ENCODE measurements around the gene CHST3. TPM values are rescaled to one million over a fixed set of nuclear protein-coding genes. Genes with fewer than 3 reads are reported as not detected.
A peak's percentile ranks its signal among the peaks of the same experiment; 100 is the strongest.

Gene CHST3
- total and polyA plus RNA-seq, 9 of the 15 experiments (the other 6 are each of a cell fraction or from before 2014, with no cell fraction given): 0.01 to 1.3 (median 0.15) TPM

DNA sequence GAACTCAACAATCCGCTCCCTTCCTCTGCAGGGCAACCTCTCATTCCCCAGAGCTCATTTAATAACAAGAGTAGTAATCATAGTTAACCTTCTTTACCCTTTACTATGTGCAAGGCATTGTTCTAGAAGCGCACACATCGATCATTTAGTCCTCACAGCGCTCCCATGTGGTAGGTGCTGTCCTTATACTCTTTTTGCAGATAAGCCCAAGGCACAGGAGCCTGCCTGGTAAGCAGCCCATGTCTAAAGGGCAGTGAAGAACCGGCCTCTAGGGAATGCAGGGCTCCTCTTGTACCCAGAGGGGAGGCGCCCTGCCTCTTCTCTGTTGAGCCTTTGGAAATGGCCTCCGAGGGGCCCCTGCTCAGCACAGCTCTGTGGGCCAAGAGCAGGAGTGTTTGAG, 14.3 kb downstream of the CHST3 start (continued):
- TF ChIP-seq, protein P1, sequence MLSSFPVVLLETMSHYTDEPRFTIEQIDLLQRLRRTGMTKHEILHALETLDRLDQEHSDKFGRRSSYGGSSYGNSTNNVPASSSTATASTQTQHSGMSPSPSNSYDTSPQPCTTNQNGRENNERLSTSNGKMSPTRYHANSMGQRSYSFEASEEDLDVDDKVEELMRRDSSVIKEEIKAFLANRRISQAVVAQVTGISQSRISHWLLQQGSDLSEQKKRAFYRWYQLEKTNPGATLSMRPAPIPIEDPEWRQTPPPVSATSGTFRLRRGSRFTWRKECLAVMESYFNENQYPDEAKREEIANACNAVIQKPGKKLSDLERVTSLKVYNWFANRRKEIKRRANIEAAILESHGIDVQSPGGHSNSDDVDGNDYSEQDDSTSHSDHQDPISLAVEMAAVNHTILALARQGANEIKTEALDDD (IDR thresholded peaks at IDR 0.05): peak; percentile 69
- TF ChIP-seq, protein P2, sequence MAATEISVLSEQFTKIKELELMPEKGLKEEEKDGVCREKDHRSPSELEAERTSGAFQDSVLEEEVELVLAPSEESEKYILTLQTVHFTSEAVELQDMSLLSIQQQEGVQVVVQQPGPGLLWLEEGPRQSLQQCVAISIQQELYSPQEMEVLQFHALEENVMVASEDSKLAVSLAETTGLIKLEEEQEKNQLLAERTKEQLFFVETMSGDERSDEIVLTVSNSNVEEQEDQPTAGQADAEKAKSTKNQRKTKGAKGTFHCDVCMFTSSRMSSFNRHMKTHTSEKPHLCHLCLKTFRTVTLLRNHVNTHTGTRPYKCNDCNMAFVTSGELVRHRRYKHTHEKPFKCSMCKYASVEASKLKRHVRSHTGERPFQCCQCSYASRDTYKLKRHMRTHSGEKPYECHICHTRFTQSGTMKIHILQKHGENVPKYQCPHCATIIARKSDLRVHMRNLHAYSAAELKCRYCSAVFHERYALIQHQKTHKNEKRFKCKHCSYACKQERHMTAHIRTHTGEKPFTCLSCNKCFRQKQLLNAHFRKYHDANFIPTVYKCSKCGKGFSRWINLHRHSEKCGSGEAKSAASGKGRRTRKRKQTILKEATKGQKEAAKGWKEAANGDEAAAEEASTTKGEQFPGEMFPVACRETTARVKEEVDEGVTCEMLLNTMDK (IDR thresholded peaks at IDR 0.05; ENCODE audit: borderline replicate concordance, insufficient read depth, low read depth, low read length, poor library complexity, severe bottlenecking): peak; percentile 54
- peak; percentile 54; the same call in 1 of the 2 replicates for TF ChIP-seq SMARCC2 (IDR thresholded peaks at IDR 0.05; ENCODE audit: low read depth)
- TF ChIP-seq RAD21 (CRISPR knock-in tag; conservative IDR thresholded peaks at IDR 0.05 in 1 of 2, IDR thresholded peaks at IDR 0.05 in 1 of 2): peak in 1 of 2 experiments; percentile 61; a peak in 2 of 4 replicates
- no peak for TF ChIP-seq NR4A1 (CRISPR knock-in tag; IDR thresholded peaks at IDR 0.05)
- no peak for TF ChIP-seq NR4A1 (tag; IDR thresholded peaks at IDR 0.05)
- 0 out of 2 replicates have a peak, but pooled peaks have one; percentile 15 for TF ChIP-seq L3MBTL2 (IDR thresholded peaks at IDR 0.05)
- TF ChIP-seq, protein P3, sequence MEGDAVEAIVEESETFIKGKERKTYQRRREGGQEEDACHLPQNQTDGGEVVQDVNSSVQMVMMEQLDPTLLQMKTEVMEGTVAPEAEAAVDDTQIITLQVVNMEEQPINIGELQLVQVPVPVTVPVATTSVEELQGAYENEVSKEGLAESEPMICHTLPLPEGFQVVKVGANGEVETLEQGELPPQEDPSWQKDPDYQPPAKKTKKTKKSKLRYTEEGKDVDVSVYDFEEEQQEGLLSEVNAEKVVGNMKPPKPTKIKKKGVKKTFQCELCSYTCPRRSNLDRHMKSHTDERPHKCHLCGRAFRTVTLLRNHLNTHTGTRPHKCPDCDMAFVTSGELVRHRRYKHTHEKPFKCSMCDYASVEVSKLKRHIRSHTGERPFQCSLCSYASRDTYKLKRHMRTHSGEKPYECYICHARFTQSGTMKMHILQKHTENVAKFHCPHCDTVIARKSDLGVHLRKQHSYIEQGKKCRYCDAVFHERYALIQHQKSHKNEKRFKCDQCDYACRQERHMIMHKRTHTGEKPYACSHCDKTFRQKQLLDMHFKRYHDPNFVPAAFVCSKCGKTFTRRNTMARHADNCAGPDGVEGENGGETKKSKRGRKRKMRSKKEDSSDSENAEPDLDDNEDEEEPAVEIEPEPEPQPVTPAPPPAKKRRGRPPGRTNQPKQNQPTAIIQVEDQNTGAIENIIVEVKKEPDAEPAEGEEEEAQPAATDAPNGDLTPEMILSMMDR (IDR thresholded peaks at IDR 0.05 in 2 of 3, conservative IDR thresholded peaks at IDR 0.05 in 1 of 3; ENCODE audit: insufficient read depth in 2 of 3, low read depth in 1 of 3, low read length in 3 of 3): peak; percentile 67 to 75 (median 73); a peak in 5 of 6 replicates
- peak; percentile 16 for TF ChIP-seq ZFP36 (IDR thresholded peaks at IDR 0.05; ENCODE audit: low read depth, low read length, partially characterized antibody)
- TF ChIP-seq, protein P4, sequence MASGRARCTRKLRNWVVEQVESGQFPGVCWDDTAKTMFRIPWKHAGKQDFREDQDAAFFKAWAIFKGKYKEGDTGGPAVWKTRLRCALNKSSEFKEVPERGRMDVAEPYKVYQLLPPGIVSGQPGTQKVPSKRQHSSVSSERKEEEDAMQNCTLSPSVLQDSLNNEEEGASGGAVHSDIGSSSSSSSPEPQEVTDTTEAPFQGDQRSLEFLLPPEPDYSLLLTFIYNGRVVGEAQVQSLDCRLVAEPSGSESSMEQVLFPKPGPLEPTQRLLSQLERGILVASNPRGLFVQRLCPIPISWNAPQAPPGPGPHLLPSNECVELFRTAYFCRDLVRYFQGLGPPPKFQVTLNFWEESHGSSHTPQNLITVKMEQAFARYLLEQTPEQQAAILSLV (tag; IDR thresholded peaks at IDR 0.05): no peak
- no peak for TF ChIP-seq IFI16 (CRISPR knock-in tag; IDR thresholded peaks at IDR 0.05)

Measured in K562 (cell line).